Ishikawa (cell line): ENCODE measurements around the gene MRPL54.

Experiments used
- CEBPB ChIP-seq: IDR thresholded peaks from 2 replicates; pipeline ENCODE4 v1.6.1; 2012
- EGR1 ChIP-seq: IDR thresholded peaks from 2 replicates; pipeline ENCODE4 v1.6.1; 2012
- EP300 ChIP-seq: IDR thresholded peaks from 2 replicates; pipeline ENCODE4 v1.6.1; 2012; ENCODE audit warnings: borderline replicate concordance
- FOXM1 ChIP-seq: IDR thresholded peaks from 2 replicates; pipeline ENCODE4 v1.6.1; 2012; ENCODE audit warnings: low read depth, borderline replicate concordance
- NFIC ChIP-seq: IDR thresholded peaks from 2 replicates; pipeline ENCODE4 v1.6.1; 2012
- RAD21 ChIP-seq: IDR thresholded peaks from 2 replicates; pipeline ENCODE4 v1.6.1; 2012; ENCODE audit warnings: low read depth
- TAF1 ChIP-seq: IDR thresholded peaks from 2 replicates; pipeline ENCODE4 v1.6.1; 2012; ENCODE audit warnings: low read depth, mild to moderate bottlenecking
- TCF12 ChIP-seq: IDR thresholded peaks from 2 replicates; pipeline ENCODE4 v1.6.1; 2012; ENCODE audit warnings: low read depth
- TF ChIP-seq, protein P1 (sequence below): IDR thresholded peaks from 2 replicates; pipeline ENCODE4 v1.6.1; 2012; ENCODE audit warnings: low read depth, mild to moderate bottlenecking
- TF ChIP-seq, protein P2 (sequence below): IDR thresholded peaks from 2 replicates; pipeline ENCODE4 v1.6.1; 2012
- TF ChIP-seq, protein P3 (sequence below): IDR thresholded peaks from 2 replicates; pipeline ENCODE4 v1.6.1; 2012

DNA sequence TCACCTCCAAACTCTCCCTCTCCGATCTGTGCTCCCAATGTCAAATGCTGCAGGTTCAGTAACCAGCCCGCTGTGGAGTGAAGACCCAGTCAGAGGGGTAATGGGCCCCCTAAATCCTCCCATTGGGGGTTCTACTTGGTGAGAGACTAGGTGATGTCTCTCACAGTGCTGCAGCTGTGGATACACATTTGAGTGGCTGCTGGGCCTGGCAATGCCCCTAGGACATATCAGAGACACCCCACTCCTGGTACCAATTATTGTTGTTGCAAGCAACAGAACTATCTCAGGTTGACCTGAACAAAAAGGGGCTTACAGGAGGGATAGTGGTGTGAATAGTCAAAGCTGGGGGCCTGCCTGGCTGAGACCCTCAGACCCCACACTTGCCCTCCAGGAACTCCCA lies 19.1 kb downstream of the MRPL54 start:
- TF ChIP-seq TAF1, result no peak
- TF ChIP-seq, protein P1, sequence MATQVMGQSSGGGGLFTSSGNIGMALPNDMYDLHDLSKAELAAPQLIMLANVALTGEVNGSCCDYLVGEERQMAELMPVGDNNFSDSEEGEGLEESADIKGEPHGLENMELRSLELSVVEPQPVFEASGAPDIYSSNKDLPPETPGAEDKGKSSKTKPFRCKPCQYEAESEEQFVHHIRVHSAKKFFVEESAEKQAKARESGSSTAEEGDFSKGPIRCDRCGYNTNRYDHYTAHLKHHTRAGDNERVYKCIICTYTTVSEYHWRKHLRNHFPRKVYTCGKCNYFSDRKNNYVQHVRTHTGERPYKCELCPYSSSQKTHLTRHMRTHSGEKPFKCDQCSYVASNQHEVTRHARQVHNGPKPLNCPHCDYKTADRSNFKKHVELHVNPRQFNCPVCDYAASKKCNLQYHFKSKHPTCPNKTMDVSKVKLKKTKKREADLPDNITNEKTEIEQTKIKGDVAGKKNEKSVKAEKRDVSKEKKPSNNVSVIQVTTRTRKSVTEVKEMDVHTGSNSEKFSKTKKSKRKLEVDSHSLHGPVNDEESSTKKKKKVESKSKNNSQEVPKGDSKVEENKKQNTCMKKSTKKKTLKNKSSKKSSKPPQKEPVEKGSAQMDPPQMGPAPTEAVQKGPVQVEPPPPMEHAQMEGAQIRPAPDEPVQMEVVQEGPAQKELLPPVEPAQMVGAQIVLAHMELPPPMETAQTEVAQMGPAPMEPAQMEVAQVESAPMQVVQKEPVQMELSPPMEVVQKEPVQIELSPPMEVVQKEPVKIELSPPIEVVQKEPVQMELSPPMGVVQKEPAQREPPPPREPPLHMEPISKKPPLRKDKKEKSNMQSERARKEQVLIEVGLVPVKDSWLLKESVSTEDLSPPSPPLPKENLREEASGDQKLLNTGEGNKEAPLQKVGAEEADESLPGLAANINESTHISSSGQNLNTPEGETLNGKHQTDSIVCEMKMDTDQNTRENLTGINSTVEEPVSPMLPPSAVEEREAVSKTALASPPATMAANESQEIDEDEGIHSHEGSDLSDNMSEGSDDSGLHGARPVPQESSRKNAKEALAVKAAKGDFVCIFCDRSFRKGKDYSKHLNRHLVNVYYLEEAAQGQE, result no peak
- TF ChIP-seq EP300, result no peak
- TF ChIP-seq, protein P2, sequence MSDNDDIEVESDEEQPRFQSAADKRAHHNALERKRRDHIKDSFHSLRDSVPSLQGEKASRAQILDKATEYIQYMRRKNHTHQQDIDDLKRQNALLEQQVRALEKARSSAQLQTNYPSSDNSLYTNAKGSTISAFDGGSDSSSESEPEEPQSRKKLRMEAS, result no peak
- TF ChIP-seq, protein P3, sequence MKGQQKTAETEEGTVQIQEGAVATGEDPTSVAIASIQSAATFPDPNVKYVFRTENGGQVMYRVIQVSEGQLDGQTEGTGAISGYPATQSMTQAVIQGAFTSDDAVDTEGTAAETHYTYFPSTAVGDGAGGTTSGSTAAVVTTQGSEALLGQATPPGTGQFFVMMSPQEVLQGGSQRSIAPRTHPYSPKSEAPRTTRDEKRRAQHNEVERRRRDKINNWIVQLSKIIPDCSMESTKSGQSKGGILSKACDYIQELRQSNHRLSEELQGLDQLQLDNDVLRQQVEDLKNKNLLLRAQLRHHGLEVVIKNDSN, result no peak
- no peak for TF ChIP-seq RAD21
- TF ChIP-seq EGR1, result no peak
- no peak for TF ChIP-seq TCF12
- no peak for TF ChIP-seq NFIC
- TF ChIP-seq FOXM1, result no peak
- no peak for TF ChIP-seq CEBPB
